IMR-90 (cell line): Measurements from ENCODE around the gene TMEM179. TPM values are rescaled to one million over a fixed set of nuclear protein-coding genes. Genes with fewer than 3 reads are reported as not detected.

Source experiments
- ATAC-seq: fragments of 200-7000 bp; cut with Tn5 transposase; 2 replicates; pipeline ENCODE4 v1.9.1; 2020; ENCODE audit warnings: low read depth, mild to moderate bottlenecking, moderate library complexity
- BruUV-seq: library from RNA; stranded (reverse); fragments of 400-500 nt; replicated peaks from 2 replicates; lab custom pipeline; 2021; lab: Mats Ljungman, UMichigan
- CTCF ChIA-PET: fragments of 300-600 bp; formaldehyde crosslinking; extraction: SDS; loops from one replicate; lab custom pipeline; 2021; ENCODE audit warnings: antibody characterized with exemption; lab: Yijun Ruan, JAX
- POLR2A ChIA-PET: fragments of 300-600 bp; sonication (Branson Sonifier 250); formaldehyde crosslinking; loops from one replicate; lab custom pipeline; 2022; ENCODE audit warnings: antibody characterized with exemption; ENCODE audit not compliant: unreplicated experiment; lab: Charles Lee
- DNase-seq: peaks from one replicate; pipeline ENCODE4 v3.0.0; 2013
- H2AFZ ChIP-seq: replicated peaks from 2 replicates; pipeline ENCODE3; 2013; ENCODE audit warnings: low read length, mild to moderate bottlenecking; ENCODE audit not compliant: poor library complexity
- H2AK5ac ChIP-seq: 2 replicates; pipeline ENCODE4 v1.6.1; 2013; ENCODE audit warnings: low read depth, low read length, inconsistent platforms
- H2AK9ac ChIP-seq: replicated peaks from 2 replicates; pipeline ENCODE3; 2013; ENCODE audit warnings: mild to moderate bottlenecking, low read depth, low read length, moderate library complexity; ENCODE audit not compliant: poor library complexity
- H2BK120ac ChIP-seq: 2 replicates; pipeline ENCODE4 v1.6.1; 2013; ENCODE audit warnings: low read depth, low read length, inconsistent platforms
- H2BK15ac ChIP-seq: 3 replicates; pipeline ENCODE4 v1.6.1; 2013; ENCODE audit warnings: low read depth, low read length, inconsistent platforms
- H2BK20ac ChIP-seq: 2 replicates; pipeline ENCODE4 v1.6.1; 2013; ENCODE audit warnings: low read depth, mild to moderate bottlenecking, inconsistent platforms, low read length, moderate library complexity
- H2BK5ac ChIP-seq: 2 replicates; pipeline ENCODE4 v1.6.1; 2013; ENCODE audit warnings: mild to moderate bottlenecking, low read depth, low read length, inconsistent platforms; ENCODE audit not compliant: poor library complexity, severe bottlenecking
- H3K14ac ChIP-seq: replicated peaks from 2 replicates; pipeline ENCODE4 v1.6.1; 2013; ENCODE audit warnings: low read depth, low read length, inconsistent platforms
- H3K18ac ChIP-seq: 2 replicates; pipeline ENCODE4 v1.6.1; 2013; ENCODE audit warnings: low read depth, low read length, control low read depth
- H3K23ac ChIP-seq: 2 replicates; pipeline ENCODE4 v1.6.1; 2013; ENCODE audit warnings: low read depth, low read length, inconsistent platforms
- H3K27ac ChIP-seq: 2 replicates; pipeline ENCODE4 v1.5.1; 2013; ENCODE audit warnings: mild to moderate bottlenecking, control low read depth, low read length; ENCODE audit not compliant: insufficient read depth
- H3K27me3 ChIP-seq: 2 replicates; pipeline ENCODE4 v1.6.1; 2013; ENCODE audit warnings: low read length; ENCODE audit not compliant: control insufficient read depth, insufficient read depth
- H3K36me3 ChIP-seq: 2 replicates; pipeline ENCODE4 v1.6.1; 2013; ENCODE audit warnings: low read length, mixed read lengths; ENCODE audit not compliant: control insufficient read depth, insufficient read depth
- H3K4ac ChIP-seq: 2 replicates; pipeline ENCODE4 v1.6.1; 2013; ENCODE audit warnings: low read depth, low read length, inconsistent platforms
- H3K4me1 ChIP-seq: 2 replicates; pipeline ENCODE4 v1.6.1; 2013; ENCODE audit warnings: low read length, mixed read lengths; ENCODE audit not compliant: control insufficient read depth, insufficient read depth
- H3K4me2 ChIP-seq: 2 replicates; pipeline ENCODE4 v1.6.1; 2013; ENCODE audit warnings: low read depth, mild to moderate bottlenecking, control low read depth, low read length, moderate library complexity
- H3K4me3 ChIP-seq: 2 replicates; pipeline ENCODE4 v1.5.1; 2013; ENCODE audit warnings: low read depth, mild to moderate bottlenecking, control low read depth, low read length, moderate library complexity; ENCODE audit not compliant: insufficient read depth
- H3K56ac ChIP-seq: 2 replicates; pipeline ENCODE4 v1.6.1; 2013; ENCODE audit warnings: low read length, inconsistent platforms; ENCODE audit not compliant: insufficient read depth; ENCODE audit errors: extremely low read depth
- H3K79me1 ChIP-seq, 2 experiments: 2 replicates each; pipeline ENCODE4 v1.6.1; 2013; ENCODE audit warnings: low read length in 2 of 2, inconsistent platforms in 1 of 2, low read depth in 1 of 2
- H3K9ac ChIP-seq: 2 replicates; pipeline ENCODE4 v1.6.1; 2013; ENCODE audit warnings: low read depth, low read length, control low read depth
- H3K9me1 ChIP-seq: 2 replicates; pipeline ENCODE4 v1.6.1; 2013; ENCODE audit warnings: low read length, inconsistent platforms; ENCODE audit not compliant: insufficient read depth
- H3K9me3 ChIP-seq: 2 replicates; pipeline ENCODE4 v1.6.1; 2013; ENCODE audit warnings: low read length; ENCODE audit not compliant: control insufficient read depth, insufficient read depth
- H4K20me1 ChIP-seq: 2 replicates; pipeline ENCODE4 v1.6.1; 2013; ENCODE audit warnings: low read length, inconsistent platforms; ENCODE audit not compliant: insufficient read depth
- H4K5ac ChIP-seq: 2 replicates; pipeline ENCODE4 v1.6.1; 2013; ENCODE audit warnings: mild to moderate bottlenecking, low read depth, low read length, control low read depth
- H4K8ac ChIP-seq, 2 experiments: 2 replicates each; pipeline ENCODE4 v1.6.1; 2013; ENCODE audit warnings: low read depth in 2 of 2, low read length in 2 of 2, control low read depth in 1 of 2, inconsistent platforms in 1 of 2
- H4K91ac ChIP-seq: 2 replicates; pipeline ENCODE4 v1.6.1; 2013; ENCODE audit warnings: low read depth, low read length, inconsistent platforms; ENCODE audit not compliant: insufficient read depth
- BHLHE40 ChIP-seq: fragments of 150-350 bp; IDR thresholded peaks from 2 replicates; pipeline ENCODE4 v1.6.1; 2016; ENCODE audit warnings: mild to moderate bottlenecking, low read depth, low read length
- CHD1 ChIP-seq: IDR thresholded peaks from 2 replicates; pipeline ENCODE4 v1.6.1; 2012; ENCODE audit warnings: low read depth, low read length, improper control_type of control experiment
- CTCF ChIP-seq: conservative IDR thresholded peaks from 2 replicates; pipeline ENCODE4 v1.5.1; 2012; ENCODE audit warnings: mild to moderate bottlenecking, low read depth, low read length, improper control_type of control experiment
- ELK1 ChIP-seq: fragments of 150-350 bp; IDR thresholded peaks from 2 replicates; pipeline ENCODE4 v1.6.1; 2016; ENCODE audit warnings: low read depth, mild to moderate bottlenecking, low read length, moderate library complexity, borderline replicate concordance
- FOS ChIP-seq: fragments of 150-350 bp; IDR thresholded peaks from 2 replicates; pipeline ENCODE4 v1.6.1; 2016; ENCODE audit warnings: low read depth, low read length
- MAFK ChIP-seq: IDR thresholded peaks from 2 replicates; pipeline ENCODE4 v1.6.1; 2012; ENCODE audit warnings: low read depth, low read length, improper control_type of control experiment
- MAZ ChIP-seq: IDR thresholded peaks from 2 replicates; pipeline ENCODE4 v1.6.1; 2012; ENCODE audit warnings: low read depth, mild to moderate bottlenecking, low read length, improper control_type of control experiment, moderate library complexity, borderline replicate concordance
- POLR2A ChIP-seq: IDR thresholded peaks from 2 replicates; pipeline ENCODE4 v1.6.1; 2012; ENCODE audit warnings: mild to moderate bottlenecking, low read depth, low read length
- RCOR1 ChIP-seq: IDR thresholded peaks from 2 replicates; pipeline ENCODE4 v1.6.1; 2012; ENCODE audit warnings: mild to moderate bottlenecking, low read length, improper control_type of control experiment; ENCODE audit not compliant: insufficient replicate concordance
- RFX5 ChIP-seq: IDR thresholded peaks from 2 replicates; pipeline ENCODE4 v1.8.0; 2012; ENCODE audit warnings: low read depth, mild to moderate bottlenecking, low read length, moderate library complexity
- USF2 ChIP-seq: fragments of 150-350 bp; IDR thresholded peaks from 2 replicates; pipeline ENCODE4 v1.6.1; 2017; ENCODE audit warnings: mild to moderate bottlenecking, antibody characterized with exemption, low read length, low read depth
- WGBS, 2 experiments: methylation state at CpG; one replicate each; pipeline versions ENCODE4 v1.1.5 to v1.1.7; 2013; ENCODE audit warnings: missing lambda C conversion rate in 2 of 2; ENCODE audit not compliant: insufficient read length in 1 of 2; ENCODE audit errors: extremely low coverage in 2 of 2; 5-methylcytosine and 5-hydroxymethylcytosine counted together
- dilution Hi-C: fragments of 300-500 bp; cut with HindIII; formaldehyde crosslinking; loops from one replicate; pipeline ENCODE4 v1.14.3; 2018; ENCODE audit warnings: low sequenced_read_pairs; ENCODE audit not compliant: unreplicated experiment
- in situ Hi-C: fragments of 300-500 bp; cut with MboI; formaldehyde crosslinking; loops from 3 replicates; pipeline ENCODE4 v1.14.3; 2019; ENCODE audit warnings: low sequenced_read_pairs, inconsistent platforms, mixed read lengths
- intact Hi-C: fragments of 100-400 bp; cut with micrococcal nuclease; formaldehyde crosslinking; loops from 2 replicates; pipeline ENCODE4 v1.10.0; 2022
- polyA plus RNA-seq, 3 experiments: library from polyadenylated mRNA; depleted of rRNA; stranded (reverse); fragments of >200 nt; gene quantifications; 2 replicates each; pipeline ENCODE4 v1.2.3, GENCODE V29; 2012; ENCODE audit warnings: low replicate concordance in 1 of 3
- total RNA-seq: library from RNA; depleted of rRNA; stranded (reverse); fragments of >200 nt; gene quantifications from 2 replicates; pipeline ENCODE4 v1.2.3, GENCODE V29; 2012

TMEM179 gene
- total and polyA plus RNA-seq, 2 of the 4 experiments (the other 2 are of a cell fraction) = not detected

GRCh38 chr14:104602315-104602932, 2.1 kb downstream of the TMEM179 start:
- no peak for TF ChIP-seq RFX5
- no peak for TF ChIP-seq BHLHE40
- TF ChIP-seq USF2 = no peak
- TF ChIP-seq POLR2A = no peak
- TF ChIP-seq ELK1 = no peak
- no peak for TF ChIP-seq FOS
- no peak for TF ChIP-seq MAZ
- TF ChIP-seq MAFK = no peak
- no peak for TF ChIP-seq RCOR1
- TF ChIP-seq CHD1 = no peak
- TF ChIP-seq CTCF = no peak
- CTCF ChIA-PET = no interaction called here

More at GRCh38 chr14:104602315-104602932, 2.1 kb downstream of the TMEM179 start:
- H4K8ac ChIP-seq = no peak overlapping the region
- no peaks in the 10 kb centered on the region for H3K9me1 ChIP-seq
- H3K4ac ChIP-seq = no peak overlapping the region
- intact Hi-C loops (no loop called here), in situ Hi-C loops (no loop called here), dilution Hi-C loops (no loop called here)
- H2BK20ac ChIP-seq = no peak overlapping the region
- H3K18ac ChIP-seq = no peak overlapping the region
- ATAC-seq (no peak), DNase-seq (no peak)
- H4K20me1 ChIP-seq = no peaks in the 10 kb centered on the region
- H3K9me3 ChIP-seq = no peaks in the 10 kb centered on the region
- no peaks in the 10 kb centered on the region for H3K36me3 ChIP-seq
- no peak overlapping the region for H4K91ac ChIP-seq
- H3K9ac ChIP-seq = no peak overlapping the region
- H3K27me3 ChIP-seq = peaks cover 22% of the 10 kb centered on the region
- no peak overlapping the region for H3K23ac ChIP-seq
- no TSS peak for BruUV-seq
- no peak overlapping the region for H2BK15ac ChIP-seq
- H3K4me1 ChIP-seq = no peaks in the 10 kb centered on the region
- WGBS, 2 experiments = 47% methylated on average over 3 of the region's 11 CpGs; no CpG with 5 or more reads in 1 of the 2 experiments
- no peak overlapping the region for H3K56ac ChIP-seq
- no peak overlapping the region for H3K14ac ChIP-seq
- no peak overlapping the region for H2BK120ac ChIP-seq
- no peak overlapping the region for H2AFZ ChIP-seq
- POLR2A ChIA-PET = no interaction called here
- no peak overlapping the region for H3K27ac ChIP-seq
- H2AK9ac ChIP-seq = no peak overlapping the region
- H2BK5ac ChIP-seq = no peak overlapping the region
- no peak overlapping the region for H3K4me2 ChIP-seq
- H2AK5ac ChIP-seq = no peak overlapping the region
- no peak overlapping the region for H4K5ac ChIP-seq
- H3K79me1 ChIP-seq = no peaks in the 10 kb centered on the region
- no peak overlapping the region for H3K4me3 ChIP-seq
